GM18519 (cell line): Measurements from ENCODE around the gene ANKS1A.

Experiments
- ATAC-seq: cut with Tn5 transposase; IDR thresholded peaks from one replicate; pipeline ENCODE4 v1.9.1; 2021; ENCODE audit warnings: mild to moderate bottlenecking, moderate library complexity; ENCODE audit not compliant: unreplicated experiment, low FRiP score

The ANKS1A gene

GRCh38 chr6:35078896-35079295 is 189.8 kb downstream of the ANKS1A start:
- no peak for ATAC-seq

GRCh38 chr6:35079311-35080000 is 190.4 kb downstream of the ANKS1A start:
- no peak for ATAC-seq

GRCh38 chr6:35080016-35080680 is 191.1 kb downstream of the ANKS1A start:
- ATAC-seq: no peak

GRCh38 chr6:35080821-35081425 is 191.9 kb downstream of the ANKS1A start:
- no peak for ATAC-seq

- no peak for ATAC-seq
These were observed 192.4 kb downstream of the ANKS1A start for GRCh38 chr6:35081426-35081851.

- ATAC-seq: no peak
These were observed 193.1 kb downstream of the ANKS1A start for GRCh38 chr6:35082046-35082732.

- no peak for ATAC-seq
These were observed 193.8 kb downstream of the ANKS1A start for GRCh38 chr6:35082733-35083403.

- ATAC-seq: no peak
These were observed 194.5 kb downstream of the ANKS1A start for GRCh38 chr6:35083507-35083906.

GRCh38 chr6:35084041-35084491 is 195.0 kb downstream of the ANKS1A start:
- ATAC-seq: no peak

GRCh38 chr6:35084511-35085203 is 195.6 kb downstream of the ANKS1A start:
- no peak for ATAC-seq

- no peak for ATAC-seq
These were observed 196.6 kb downstream of the ANKS1A start for GRCh38 chr6:35085359-35086281.

- ATAC-seq: no peak
These were observed 197.2 kb downstream of the ANKS1A start for GRCh38 chr6:35086282-35086632.

- ATAC-seq: no peak
These were observed 197.7 kb downstream of the ANKS1A start for GRCh38 chr6:35086636-35087360.

- ATAC-seq: no peak
These were observed 198.6 kb downstream of the ANKS1A start for GRCh38 chr6:35087361-35088280.

- ATAC-seq: no peak
These were observed 199.5 kb downstream of the ANKS1A start for GRCh38 chr6:35088281-35089215.

- ATAC-seq: no peak
These were observed 200.3 kb downstream of the ANKS1A start for GRCh38 chr6:35089216-35089934.
